ENCODE data around the gene ACTR3.

- no peak for TF ChIP-seq EZH2phosphoT487 (IDR thresholded peaks at IDR 0.05; ENCODE audit: borderline replicate concordance, low read length)
- TF ChIP-seq CTCF (conservative IDR thresholded peaks at IDR 0.05; ENCODE audit: low read depth, low read length), result no peak
These were observed 20.3 kb downstream of the ACTR3 start for GRCh38 chr2:113910110-113910717.

Data from PC-3 (cell line).